Measurements from ENCODE around the gene GDF7. TPM values are rescaled to one million over a fixed set of nuclear protein-coding genes. Genes with fewer than 3 reads are reported as not detected.

GDF7 gene
- total and polyA plus RNA-seq, 2 donors (not counting 3 experiments of a cell fraction or from before 2014, with no cell fraction given), result 3.7 to 3.9 TPM

DNA sequence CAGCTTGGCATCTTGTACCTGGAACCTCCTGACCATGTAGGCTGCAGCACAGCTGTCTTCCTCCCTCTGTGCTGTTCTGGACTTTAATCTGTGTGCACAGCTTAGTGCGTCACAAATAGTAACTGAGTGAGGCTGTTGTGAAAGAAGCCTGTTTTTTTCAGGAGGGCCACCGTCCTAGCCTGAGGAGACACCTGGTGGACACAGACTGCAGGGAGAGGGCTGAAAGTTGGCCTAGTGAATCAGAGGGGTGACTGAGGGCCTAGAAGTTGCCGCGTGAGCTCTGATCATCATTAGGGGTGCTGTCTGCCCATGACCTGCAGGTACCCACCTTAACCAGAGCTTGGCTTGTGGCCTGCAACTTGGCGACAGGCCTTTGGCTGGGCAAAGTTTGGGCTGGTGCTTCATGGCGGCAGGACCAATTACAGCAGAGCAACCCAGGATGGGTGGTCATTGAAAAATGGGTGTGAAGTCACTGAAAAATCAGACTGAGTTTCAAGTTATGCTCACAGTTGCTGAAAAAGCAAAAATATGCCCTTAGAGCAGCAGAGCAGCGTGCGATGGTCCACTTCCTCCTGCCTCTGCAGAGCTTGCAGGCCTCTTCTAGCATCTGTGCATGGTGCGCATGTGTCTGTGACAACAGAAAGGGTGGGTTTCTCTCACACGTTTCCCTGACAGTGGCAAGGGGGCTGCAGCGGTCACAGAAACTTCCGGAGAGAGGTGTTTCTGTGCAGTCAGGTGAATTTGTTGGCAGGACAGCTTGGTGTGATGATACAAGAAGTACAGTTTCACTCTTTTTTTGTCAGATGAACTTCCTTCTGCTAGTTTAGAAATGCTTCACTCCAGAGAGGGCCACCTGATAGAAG is 9.6 kb downstream of the GDF7 start:
- ChIA-PET POLR2A (interaction anchor here (1.1 kb wide), 1 partner anchor 22 kb away, joined by 3 read pairs; no protein-coding TSS in a partner anchor), CTCF (interaction anchor here (1.0 to 8.5 kb wide), 8 partner anchors 7 to 287 kb away, joined by 3 to 71 read pairs (median 7); partner anchors contain the start of gene GDF7)
- Histone ChIP-seq H4K20me1 (replicated peaks; ENCODE audit: control insufficient read depth, extremely low read depth, insufficient read depth, low read length) (no peaks in the 10 kb centered on the region), H3K27ac (ENCODE audit: insufficient read depth, low read depth, low read length) (no peak overlapping the region), H3K36me3 (ENCODE audit: control insufficient read depth in 2 of 2, extremely low read depth in 1 of 2, insufficient read depth in 2 of 2, low read length in 2 of 2) (peaks cover 0 to 2% of the 10 kb centered on the region in 2 experiments), H3K4me3 (replicated peaks in 1 of 3; ENCODE audit: insufficient read depth in 1 of 3, low read depth in 1 of 3, low read length in 3 of 3) (no peak overlapping the region), H2AFZ (ENCODE audit: low read depth, low read length) (no peak overlapping the region), H3K9ac (replicated peaks; ENCODE audit: extremely low read depth, insufficient read depth, low read length) (no peak overlapping the region), H3K79me2 (ENCODE audit: control insufficient read depth, insufficient read depth, low read length) (no peaks in the 10 kb centered on the region), H3K4me2 (ENCODE audit: insufficient read depth, low read length) (no peak overlapping the region), H3K9me3 (replicated peaks; ENCODE audit: control insufficient read depth, insufficient read depth, low read length) (no peaks in the 10 kb centered on the region), H3K9me1 (replicated peaks; ENCODE audit: control insufficient read depth, extremely low read depth, insufficient read depth, low read length) (no peaks in the 10 kb centered on the region), H3K27me3 (ENCODE audit: control insufficient read depth in 2 of 2, insufficient read depth in 2 of 2, low read length in 2 of 2) (peaks cover 4 to 5% of the 10 kb centered on the region in 2 experiments), H3K4me1 (ENCODE audit: control insufficient read depth, extremely low read depth, insufficient read depth, low read length) (peaks cover 15% of the 10 kb centered on the region)
- BruUV-seq (replicated peaks), result no TSS peak
- dilution Hi-C loops (cut with MboI; ENCODE audit: extremely low pct_ligation_motif_present, low sequenced_read_pairs), result no loop called here
- DNase-seq (ENCODE audit: low read depth, low spot score), result no peak
- intact Hi-C loops (cut with micrococcal nuclease), result no loop called here
- TF ChIP-seq MYC (IDR thresholded peaks at IDR 0.05; ENCODE audit: low read depth, low read length) (no peak), GATA2 (IDR thresholded peaks at IDR 0.05; ENCODE audit: insufficient read depth, insufficient read length, low read depth, low read length) (no peak), JUN (IDR thresholded peaks at IDR 0.05; ENCODE audit: borderline replicate concordance, insufficient read depth, insufficient read length, low read depth) (no peak), FOS (IDR thresholded peaks at IDR 0.05; ENCODE audit: borderline replicate concordance, insufficient read depth, low read length) (no peak)
- TF ChIP-seq, protein P1, sequence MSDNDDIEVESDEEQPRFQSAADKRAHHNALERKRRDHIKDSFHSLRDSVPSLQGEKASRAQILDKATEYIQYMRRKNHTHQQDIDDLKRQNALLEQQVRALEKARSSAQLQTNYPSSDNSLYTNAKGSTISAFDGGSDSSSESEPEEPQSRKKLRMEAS (IDR thresholded peaks at IDR 0.05; ENCODE audit: insufficient read depth, insufficient read length), result no peak
- FAIRE-seq, result no peak
